ENCODE data around the gene LRRC47. TPM values are rescaled to one million over a fixed set of nuclear protein-coding genes. Genes with fewer than 3 reads are reported as not detected.
"Not testable (repeated sequence)": the region's sequence is repeated elsewhere in the genome, so short reads cannot be mapped to it uniquely, and the experiment has no call there.

Gene LRRC47
- total RNA-seq, 1 donor from 2014 or later, result 34.2 TPM

GRCh38 chr1:3807769-3808168 lies 11.5 kb upstream of the LRRC47 start:
- intact Hi-C loops (cut with DNase I), result no loop called here
- H3K4me1 ChIP-seq, result no peaks in the 10 kb centered on the region
- H3K27ac ChIP-seq, result no peak overlapping the region
- H3K27me3 ChIP-seq, result no peaks in the 10 kb centered on the region
- TF ChIP-seq, protein P1, sequence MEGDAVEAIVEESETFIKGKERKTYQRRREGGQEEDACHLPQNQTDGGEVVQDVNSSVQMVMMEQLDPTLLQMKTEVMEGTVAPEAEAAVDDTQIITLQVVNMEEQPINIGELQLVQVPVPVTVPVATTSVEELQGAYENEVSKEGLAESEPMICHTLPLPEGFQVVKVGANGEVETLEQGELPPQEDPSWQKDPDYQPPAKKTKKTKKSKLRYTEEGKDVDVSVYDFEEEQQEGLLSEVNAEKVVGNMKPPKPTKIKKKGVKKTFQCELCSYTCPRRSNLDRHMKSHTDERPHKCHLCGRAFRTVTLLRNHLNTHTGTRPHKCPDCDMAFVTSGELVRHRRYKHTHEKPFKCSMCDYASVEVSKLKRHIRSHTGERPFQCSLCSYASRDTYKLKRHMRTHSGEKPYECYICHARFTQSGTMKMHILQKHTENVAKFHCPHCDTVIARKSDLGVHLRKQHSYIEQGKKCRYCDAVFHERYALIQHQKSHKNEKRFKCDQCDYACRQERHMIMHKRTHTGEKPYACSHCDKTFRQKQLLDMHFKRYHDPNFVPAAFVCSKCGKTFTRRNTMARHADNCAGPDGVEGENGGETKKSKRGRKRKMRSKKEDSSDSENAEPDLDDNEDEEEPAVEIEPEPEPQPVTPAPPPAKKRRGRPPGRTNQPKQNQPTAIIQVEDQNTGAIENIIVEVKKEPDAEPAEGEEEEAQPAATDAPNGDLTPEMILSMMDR (IDR thresholded peaks at IDR 0.05), result no peak
- no peaks in the 10 kb centered on the region for H3K36me3 ChIP-seq
- DNase-seq (no peak), ATAC-seq (no peak)
- H3K9me3 ChIP-seq, result no peaks in the 10 kb centered on the region
- H3K4me3 ChIP-seq, result no peak overlapping the region

- H3K27me3 ChIP-seq, result no peaks in the 10 kb centered on the region
- H3K36me3 ChIP-seq, result no peaks in the 10 kb centered on the region
- no peaks in the 10 kb centered on the region for H3K4me1 ChIP-seq
- ATAC-seq (no peak), DNase-seq (no peak)
- TF ChIP-seq, protein P1 (IDR thresholded peaks at IDR 0.05), result no peak
- intact Hi-C loops (cut with DNase I), result no loop called here
- H3K9me3 ChIP-seq, result no peaks in the 10 kb centered on the region
- no peak overlapping the region for H3K27ac ChIP-seq
- no peak overlapping the region for H3K4me3 ChIP-seq
Measured at GRCh38 chr1:3805038-3805437, 8.7 kb upstream of the LRRC47 start.

DNA sequence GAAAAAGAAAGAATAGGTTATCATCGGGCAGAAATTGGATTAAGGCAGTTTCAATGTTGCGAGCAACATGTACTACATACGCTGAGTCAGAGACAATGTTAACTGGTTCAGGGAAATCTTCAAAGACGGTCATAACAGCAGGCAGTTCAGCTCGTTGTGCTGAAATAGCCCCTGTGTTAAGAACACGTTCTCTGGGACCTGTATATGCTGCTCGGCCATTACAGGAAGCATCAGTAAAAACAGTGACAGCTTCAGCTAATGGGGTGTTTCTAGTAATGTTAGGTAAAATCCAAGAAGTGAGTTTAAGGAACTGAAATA lies 8.3 kb upstream of the LRRC47 start:
- H3K36me3 ChIP-seq; H3K27me3 ChIP-seq; DNase-seq; ATAC-seq; H3K27ac ChIP-seq; H3K9me3 ChIP-seq; H3K4me3 ChIP-seq; intact Hi-C loops (cut with DNase I); H3K4me1 ChIP-seq: not testable (repeated sequence)

DNA sequence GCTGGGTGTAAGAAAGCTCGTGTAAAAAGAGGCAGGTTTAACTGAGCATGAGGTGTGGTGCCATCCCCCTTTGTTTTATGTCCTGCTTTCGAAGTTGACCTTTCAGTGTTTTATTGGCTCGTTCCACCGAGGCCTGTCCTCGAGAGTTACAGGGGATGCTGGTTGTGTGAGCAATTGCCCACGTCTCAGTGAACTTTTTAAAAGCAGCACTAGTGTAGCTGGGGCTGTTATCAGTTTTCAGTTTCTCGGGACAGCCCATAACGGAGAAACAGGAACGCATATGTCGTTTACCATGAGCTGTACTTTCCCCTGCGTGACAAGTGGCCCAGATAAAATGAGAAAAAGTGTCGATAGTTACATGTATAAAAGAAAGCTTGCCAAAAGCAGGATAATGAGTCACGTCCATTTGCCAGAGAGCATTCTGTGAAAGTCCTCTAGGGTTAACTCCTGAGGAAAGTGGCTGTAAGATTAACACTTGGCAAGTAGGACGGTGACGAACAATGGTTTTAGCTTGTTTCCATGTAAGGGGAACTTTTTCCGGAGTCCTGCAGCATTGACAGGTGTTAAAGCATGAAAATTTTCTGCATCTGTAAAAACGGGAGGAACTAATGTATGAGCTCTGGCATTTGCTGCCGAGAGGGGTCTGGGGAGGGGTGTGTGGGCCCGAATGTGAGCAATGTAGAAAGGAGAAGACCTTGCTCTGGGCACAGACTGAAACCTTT lies 7.8 kb upstream of the LRRC47 start:
- TF ChIP-seq, protein P1 (IDR thresholded peaks at IDR 0.05), result no peak

DNA sequence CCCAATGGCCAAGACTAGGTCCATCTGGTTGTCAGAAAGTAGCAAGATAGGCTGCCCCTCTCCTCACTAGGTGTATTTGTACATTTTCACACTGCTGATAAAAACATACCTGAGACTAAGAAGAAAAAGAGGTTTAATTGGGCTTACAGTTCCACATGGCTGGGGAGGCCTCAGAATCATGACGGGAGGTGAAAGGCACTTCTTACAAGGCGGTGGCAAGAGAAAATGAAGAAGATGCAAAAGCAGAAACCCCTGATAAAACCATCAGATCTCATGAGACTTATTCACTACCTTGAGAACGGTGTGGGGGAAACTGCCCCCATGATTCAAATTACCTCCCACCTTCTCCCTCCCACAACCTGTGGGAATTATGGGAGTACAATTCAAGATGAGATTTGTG lies 4.5 kb upstream of the LRRC47 start:
- H3K27ac ChIP-seq; H3K36me3 ChIP-seq; H3K9me3 ChIP-seq; H3K4me1 ChIP-seq; ATAC-seq; H3K27me3 ChIP-seq; H3K4me3 ChIP-seq; intact Hi-C loops (cut with DNase I); DNase-seq: not testable (repeated sequence)

More for the DNA sequence above, 7.8 kb upstream of the LRRC47 start:
- no peaks in the 10 kb centered on the region for H3K27me3 ChIP-seq
- intact Hi-C loops (cut with DNase I), result no loop called here
- no peaks in the 10 kb centered on the region for H3K36me3 ChIP-seq
- DNase-seq (no peak), ATAC-seq (no peak)
- no peak overlapping the region for H3K4me3 ChIP-seq
- no peaks in the 10 kb centered on the region for H3K4me1 ChIP-seq
- H3K27ac ChIP-seq, result no peak overlapping the region
- no peaks in the 10 kb centered on the region for H3K9me3 ChIP-seq

DNA sequence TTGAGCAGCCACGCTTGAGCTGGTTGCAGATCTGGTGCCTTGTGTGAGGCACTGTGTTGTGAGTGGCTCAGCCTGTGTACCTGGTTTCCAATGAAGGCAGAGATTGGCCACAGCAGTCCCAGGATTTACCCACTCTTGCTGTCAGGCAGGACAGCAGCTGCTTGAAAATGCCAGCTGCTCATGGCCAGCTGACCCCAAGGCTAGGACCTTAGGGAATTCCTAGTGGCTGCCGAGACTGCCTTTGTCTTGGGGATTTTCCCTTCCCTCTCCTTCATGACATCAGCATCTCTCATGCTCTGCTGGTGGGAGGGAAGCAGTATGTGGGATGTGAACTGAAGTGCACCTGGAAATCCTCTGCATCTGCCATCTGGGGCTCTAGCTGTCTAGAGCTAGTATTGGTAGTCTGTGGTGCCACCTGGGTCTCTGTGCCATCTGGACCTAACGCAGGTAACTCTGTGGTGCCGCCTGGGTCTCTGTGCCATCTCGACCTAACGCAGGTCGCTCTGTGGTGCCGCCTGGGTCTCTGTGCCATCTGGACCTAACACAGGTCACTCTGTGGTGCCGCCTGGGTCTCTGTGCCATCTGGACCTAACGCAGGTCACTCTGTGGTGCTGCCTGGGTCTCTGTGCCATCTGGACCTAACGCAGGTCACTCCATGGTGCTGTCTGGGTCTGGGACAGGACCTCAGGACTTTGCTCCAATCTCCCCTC lies 3.8 kb upstream of the LRRC47 start:
- TF ChIP-seq, protein P1 (IDR thresholded peaks at IDR 0.05), result no peak
- no peak overlapping the region for H3K27ac ChIP-seq
- H3K4me3 ChIP-seq, result no peak overlapping the region
- H3K36me3 ChIP-seq, result no peaks in the 10 kb centered on the region
- no peak for DNase-seq
- H3K27me3 ChIP-seq, result no peaks in the 10 kb centered on the region
- peaks cover 8% of the 10 kb centered on the region for H3K4me1 ChIP-seq
- intact Hi-C loops (cut with DNase I), result no loop called here
- no peak for ATAC-seq
- H3K9me3 ChIP-seq, result no peaks in the 10 kb centered on the region
